EL (cell line): Measurements from ENCODE around the gene TACC2.

ENCODE experiments used
- DNase-seq: peaks from one replicate; pipeline ENCODE4 v3.0.0-alpha.2; 2016

The TACC2 gene

GRCh38 chr10:122204691-122205489 is 215.9 kb downstream of the TACC2 start:
- no peak for DNase-seq

DNA sequence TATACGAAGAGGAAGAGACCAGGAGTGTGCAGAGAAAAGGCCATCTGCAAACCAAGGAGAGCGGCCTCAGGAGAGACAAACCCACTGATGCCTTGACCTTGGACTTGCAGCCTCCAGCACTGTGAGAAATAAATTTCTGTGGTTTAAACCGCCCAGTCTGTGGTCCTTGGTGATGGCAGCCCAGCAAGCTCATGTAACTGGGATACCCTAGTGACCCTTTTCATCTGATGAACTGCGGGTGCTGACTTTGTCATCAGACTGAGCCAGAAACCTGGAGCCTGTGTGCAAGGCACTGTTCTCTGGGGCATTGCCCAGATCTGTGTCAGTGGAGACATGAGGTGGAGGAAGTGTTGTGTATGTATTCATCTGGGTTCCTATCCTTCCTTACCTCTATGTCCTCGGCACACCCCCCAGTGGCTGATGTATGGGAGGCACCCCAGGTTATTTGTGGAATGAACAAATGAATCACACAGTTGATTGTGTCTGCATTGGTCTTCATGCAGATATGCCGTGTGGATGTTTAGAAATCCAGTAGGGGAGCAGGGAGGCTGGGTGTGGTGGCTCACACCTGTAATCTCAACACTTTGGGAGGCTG is 217.6 kb downstream of the TACC2 start:
- DNase-seq = peak; percentile 36

- DNase-seq = no peak
Observed at GRCh38 chr10:122207163-122207562, 218.2 kb downstream of the TACC2 start.

DNA sequence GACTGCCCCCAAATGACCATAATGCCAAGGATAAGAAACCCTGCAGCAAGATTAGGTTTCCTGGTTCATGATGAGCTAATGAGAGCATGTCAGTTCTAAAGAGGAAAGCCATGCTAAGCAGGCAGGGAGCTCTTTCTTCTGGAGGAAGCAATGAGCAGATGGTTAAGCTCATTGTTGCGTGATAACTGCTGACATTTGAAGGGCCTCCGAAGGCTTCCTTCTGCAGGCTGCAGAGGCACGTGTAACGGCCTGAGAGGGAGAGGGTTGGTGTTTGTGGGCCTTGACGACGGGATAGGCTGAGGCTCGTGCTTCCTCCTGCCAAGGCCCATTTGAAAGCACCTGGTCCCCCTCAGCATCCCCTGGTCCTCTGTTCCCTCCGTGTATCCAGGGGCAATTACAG is 218.6 kb downstream of the TACC2 start:
- no peak for DNase-seq

DNA sequence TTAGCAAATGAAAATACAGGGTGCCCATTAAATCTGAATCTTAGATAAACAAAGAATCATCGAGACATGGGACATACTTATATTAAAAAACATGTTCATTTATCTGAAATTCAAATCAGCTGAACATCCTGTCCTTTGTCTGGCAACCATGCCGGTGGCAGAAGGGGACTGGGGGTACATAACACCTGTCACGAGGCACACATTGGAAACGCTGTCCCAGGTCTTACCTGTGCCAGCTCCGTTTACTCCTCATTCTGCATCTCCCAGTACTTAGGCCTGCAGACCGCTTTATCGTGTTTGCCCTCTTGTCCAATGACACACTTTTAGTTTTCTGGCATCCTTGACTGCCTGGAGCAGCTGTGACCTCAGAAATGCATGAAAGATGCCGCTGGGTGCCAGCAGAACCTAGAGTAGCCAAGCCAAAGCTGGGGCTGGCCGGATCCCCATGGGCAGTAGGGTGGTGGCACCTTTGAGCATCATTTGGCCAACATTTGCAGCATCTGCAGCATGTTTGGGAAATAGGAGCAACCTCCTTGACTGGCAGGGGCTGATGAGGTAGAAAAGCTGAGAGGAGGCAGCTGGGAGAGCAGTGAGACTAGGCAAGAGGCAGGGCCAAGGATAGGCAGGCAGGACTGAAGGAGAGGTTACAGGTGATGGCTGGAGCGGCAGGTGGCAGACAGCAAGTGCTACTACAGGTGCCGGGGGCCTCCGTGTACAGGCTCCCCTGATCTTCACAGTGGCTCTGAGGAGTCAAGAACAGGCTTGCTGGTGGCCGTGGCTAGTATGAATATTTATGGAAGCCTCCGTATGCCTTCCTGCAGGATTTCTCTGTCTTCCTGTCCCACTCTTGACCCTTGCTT is 219.8 kb downstream of the TACC2 start:
- DNase-seq = no peak

- DNase-seq = no peak
Observed at GRCh38 chr10:122210481-122211265, 221.7 kb downstream of the TACC2 start.

- no peak for DNase-seq
Observed at GRCh38 chr10:122213364-122213763, 224.4 kb downstream of the TACC2 start.

- no peak for DNase-seq
Observed at GRCh38 chr10:122213766-122214165, 224.8 kb downstream of the TACC2 start.

- no peak for DNase-seq
Observed at GRCh38 chr10:122216047-122216446, 227.1 kb downstream of the TACC2 start.

DNA sequence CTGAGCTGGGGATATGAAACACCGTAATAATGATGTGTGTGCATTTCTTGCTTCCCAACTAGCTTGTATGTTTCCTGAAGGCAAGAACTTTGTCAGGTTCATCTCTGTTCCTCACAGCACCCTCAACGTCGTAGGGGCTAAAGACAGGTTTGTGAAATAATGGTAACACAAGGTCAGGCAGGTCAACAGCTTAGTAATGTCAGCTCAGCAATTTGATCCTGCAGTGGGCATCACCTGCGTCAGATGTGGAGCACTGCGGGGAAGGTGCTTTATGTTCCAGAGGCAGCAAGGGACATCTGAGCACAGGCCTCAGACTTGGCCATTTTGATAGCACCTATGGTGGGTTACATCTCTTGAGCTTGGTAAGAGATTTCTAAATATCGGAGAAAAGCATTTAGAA is 230.4 kb downstream of the TACC2 start:
- no peak for DNase-seq

DNA sequence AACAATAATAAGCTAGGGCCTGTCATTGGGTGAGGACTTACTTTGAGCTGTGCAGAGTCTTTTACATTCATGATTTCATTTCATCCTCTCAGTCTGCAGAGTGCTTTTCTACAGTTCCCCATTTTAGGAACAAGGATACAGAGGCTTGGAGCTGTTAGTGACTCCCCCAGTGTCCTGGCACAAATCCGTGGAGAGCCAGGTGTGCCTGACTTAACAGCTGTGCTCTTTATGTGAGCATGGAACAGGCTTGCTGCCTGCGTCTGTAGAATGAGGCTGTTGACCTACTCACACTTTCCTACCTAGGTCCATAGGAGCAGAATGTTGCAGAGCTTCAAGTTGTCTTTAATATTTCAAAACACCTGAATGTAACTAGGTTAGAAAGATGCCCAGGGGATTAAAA is 231.8 kb downstream of the TACC2 start:
- no peak for DNase-seq

DNA sequence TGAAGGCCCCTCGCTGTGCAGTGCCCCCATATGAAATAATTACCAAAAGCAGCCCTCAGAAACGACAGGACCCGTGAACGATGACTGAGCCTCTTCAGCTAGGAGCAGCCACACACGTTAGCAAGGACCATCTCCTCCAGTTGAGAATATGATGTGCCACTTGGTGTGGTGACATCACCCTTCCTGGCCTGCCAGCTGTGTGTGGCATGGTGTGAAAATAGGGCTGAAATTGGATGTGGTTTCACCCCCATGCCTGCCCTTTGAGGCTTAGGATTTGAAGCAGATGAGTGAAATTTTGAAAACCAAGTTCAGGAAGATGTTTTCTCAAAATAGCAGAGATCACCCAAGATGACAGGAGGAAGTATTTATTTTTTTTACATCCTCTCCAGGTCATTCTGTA is 233.0 kb downstream of the TACC2 start:
- DNase-seq = no peak

GRCh38 chr10:122222638-122223037 is 233.7 kb downstream of the TACC2 start:
- DNase-seq = no peak

DNA sequence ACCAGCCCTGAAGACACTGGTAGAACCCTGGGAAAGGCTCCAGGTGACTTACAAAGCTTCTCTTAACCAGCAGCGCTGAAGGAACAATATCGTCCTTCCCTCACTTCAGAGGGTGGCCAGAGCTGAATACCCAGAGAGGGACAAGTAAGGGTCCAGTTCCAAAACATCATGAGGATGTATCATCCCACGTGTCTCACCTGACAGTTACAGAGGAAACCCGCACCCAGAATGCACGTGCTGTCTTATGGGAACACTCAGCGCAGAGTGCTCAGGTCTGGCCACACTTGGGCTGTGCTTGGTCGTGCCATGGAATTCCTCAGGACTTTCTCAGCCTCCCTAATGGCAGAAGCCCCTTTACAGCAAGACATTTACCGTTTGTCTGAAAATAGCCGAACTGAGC is 235.2 kb downstream of the TACC2 start:
- no peak for DNase-seq

DNA sequence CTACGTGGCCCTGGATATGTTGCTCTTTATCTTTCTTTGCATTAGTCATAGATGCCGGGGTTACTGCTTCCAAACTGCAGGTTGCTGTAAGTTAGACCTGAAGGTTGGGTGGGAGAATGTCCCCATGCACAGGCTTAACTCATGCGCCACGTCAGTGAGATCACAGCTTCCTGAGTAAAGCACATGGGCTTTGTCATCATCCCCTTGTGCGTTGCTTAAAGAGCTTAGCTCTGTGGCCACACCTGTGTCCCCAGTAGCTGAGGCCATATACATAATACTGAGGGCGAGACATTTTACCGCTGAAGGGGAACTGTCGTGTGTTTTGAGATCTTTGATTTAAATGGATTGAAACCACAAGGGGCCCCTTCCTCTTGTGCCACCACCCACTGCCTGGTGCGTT is 236.4 kb downstream of the TACC2 start:
- no peak for DNase-seq

DNA sequence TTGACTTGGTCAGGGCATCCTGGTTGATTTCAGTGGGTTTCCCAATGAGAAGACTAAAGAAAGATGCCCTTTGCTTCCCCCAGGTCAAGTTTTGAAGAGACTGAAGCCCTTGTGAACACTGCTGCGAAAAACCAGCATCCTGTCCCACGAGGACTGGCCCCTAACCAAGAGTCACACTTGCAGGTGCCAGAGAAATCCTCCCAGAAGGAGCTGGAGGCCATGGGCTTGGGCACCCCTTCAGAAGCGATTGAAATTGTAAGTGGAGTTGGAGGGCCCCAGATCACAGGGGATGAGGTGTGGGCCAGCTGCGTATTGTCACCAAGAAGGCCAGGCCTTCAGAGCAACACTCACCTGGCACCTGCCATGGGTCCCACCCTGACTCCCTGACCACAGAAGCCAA is 238.8 kb downstream of the TACC2 start:
- DNase-seq = no peak

DNA sequence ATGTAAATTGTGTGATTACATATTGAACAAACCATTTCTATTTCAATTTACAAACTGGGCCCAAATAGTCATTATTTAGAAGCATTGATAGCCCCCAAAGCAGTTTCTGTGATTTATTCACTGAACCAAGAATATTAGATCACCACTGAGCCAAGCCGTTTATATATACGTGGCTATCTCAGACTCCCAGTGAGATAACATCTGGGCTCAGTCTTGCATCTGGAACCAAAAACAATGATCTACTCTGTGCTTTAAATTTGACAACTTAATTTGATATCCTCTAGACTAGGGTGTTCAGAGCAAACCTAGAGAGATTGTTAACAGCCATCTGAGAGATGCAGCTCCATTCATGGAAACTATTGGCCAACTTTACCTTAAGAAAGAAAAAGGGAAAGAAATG is 240.7 kb downstream of the TACC2 start:
- no peak for DNase-seq

DNA sequence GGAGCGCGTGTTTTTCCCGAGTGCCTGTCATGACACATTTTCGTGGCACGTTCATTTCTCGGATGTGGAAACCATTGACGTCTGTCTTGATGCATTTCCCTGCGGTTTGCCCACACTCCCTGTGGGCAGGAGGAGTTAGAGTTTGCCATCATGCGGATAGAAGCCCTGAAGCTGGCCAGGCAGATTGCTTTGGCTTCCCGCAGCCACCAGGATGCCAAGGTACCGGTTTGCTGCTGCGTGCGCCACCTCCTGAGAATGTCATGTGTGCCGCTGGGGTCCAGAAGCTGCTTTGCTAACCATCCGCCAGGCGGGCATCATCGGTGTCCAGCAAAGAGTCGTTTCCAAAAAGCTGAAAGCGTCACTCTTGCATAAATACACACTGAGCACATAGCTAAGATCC is 241.3 kb downstream of the TACC2 start:
- DNase-seq = no peak

GRCh38 chr10:122232769-122233168 is 243.8 kb downstream of the TACC2 start:
- no peak for DNase-seq

DNA sequence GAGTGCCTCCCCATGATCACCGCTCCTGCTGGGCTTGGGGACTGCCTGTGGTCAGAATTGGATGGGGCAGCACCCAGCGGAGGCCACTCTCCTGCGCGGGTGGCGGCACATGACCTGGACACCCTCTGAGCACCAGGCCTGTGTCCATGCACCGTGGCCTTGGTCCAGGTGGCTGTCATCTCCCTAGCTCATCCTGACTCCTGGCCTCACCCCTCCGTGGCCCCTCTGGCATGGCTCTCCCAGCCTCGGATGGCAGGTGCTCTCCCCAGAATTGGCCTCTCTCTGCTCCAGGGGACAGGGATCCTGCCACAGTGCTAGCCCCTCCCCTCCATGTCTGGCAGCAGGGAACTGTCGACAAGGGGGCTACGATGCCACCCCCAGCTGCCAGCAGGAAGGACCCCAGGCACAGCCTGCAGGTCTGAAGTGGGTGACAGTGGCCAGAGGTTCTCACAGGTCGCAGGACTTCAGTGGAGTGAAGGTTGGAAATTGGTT is 244.9 kb downstream of the TACC2 start:
- DNase-seq = no peak

DNA sequence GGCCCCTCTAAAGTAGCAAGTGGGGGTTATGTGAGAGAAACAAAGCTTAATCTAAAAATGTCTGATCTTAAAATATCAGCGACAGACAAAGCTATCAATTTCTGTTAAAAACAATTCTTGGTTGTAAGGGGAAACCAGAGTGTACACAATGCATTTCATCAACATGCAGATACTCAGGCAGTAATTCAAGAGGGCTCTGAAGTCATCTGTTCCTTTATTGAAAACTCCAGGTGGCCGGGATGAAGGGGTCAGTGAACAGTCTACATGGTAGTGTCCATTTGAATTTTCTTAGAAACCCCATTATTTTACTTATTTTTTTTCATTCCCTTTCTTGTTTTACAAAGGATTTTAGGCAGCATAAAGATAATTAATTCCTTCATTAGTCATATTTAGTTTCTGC is 245.5 kb downstream of the TACC2 start:
- DNase-seq = no peak

- no peak for DNase-seq
Observed at GRCh38 chr10:122236690-122237306, 247.8 kb downstream of the TACC2 start.
